ENCODE measurements around the gene GNG2. TPM values are rescaled to one million over a fixed set of nuclear protein-coding genes. Genes with fewer than 3 reads are reported as not detected.

Gene GNG2
- total RNA-seq, 1 donor from 2014 or later = 135 TPM

DNA sequence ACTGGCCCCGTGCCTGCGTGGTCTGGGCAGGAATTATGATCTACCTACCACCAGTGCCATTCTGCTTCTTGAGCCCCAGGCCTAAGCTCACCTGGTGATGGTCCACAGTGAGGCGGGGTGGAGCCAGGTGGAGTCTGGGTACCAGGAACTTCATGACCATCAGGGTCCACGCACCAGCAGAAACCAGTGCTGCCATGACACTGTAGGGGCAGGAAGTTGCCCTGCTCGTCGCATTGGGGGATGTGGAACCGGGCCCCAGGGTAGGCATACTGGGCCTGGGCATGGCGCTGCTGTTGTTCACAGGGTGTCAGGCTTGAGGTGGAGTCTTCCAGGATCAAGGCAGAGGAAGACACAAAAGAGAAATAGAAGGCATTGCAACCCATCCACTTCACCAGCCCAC, 158.6 kb downstream of the GNG2 start:
- no peak for DNase-seq (ENCODE audit: low spot score)

Other genes with a start within 250 kb of the GNG2 start
- 19.0 TPM for gene FRMD6, start 208.7 kb upstream of the GNG2 start, total RNA-seq
- gene RTRAF, start 128.9 kb downstream of the GNG2 start, total RNA-seq = 140 TPM
- gene NID2, start 208.4 kb downstream of the GNG2 start, total RNA-seq = 66.2 TPM

Data from mesenteric fat pad (tissue), 1 donor.